ENCODE measurements around the gene DCDC2C.

DCDC2C gene

GRCh38 chr2:3712831-3713503 is 9.6 kb downstream of the DCDC2C start:
- no peak for DNase-seq (ENCODE audit: low spot score)

- no peak for DNase-seq (ENCODE audit: low spot score)
These were observed 15.3 kb downstream of the DCDC2C start for GRCh38 chr2:3718679-3719078.

GRCh38 chr2:3725002-3725401 is 21.6 kb downstream of the DCDC2C start:
- DNase-seq (ENCODE audit: low spot score) = no peak

GRCh38 chr2:3725458-3726250 is 22.3 kb downstream of the DCDC2C start:
- no peak for DNase-seq (ENCODE audit: low spot score)

- no peak for DNase-seq (ENCODE audit: low spot score)
These were observed 23.1 kb downstream of the DCDC2C start for GRCh38 chr2:3726511-3726910.

- no peak for DNase-seq (ENCODE audit: low spot score)
These were observed 24.1 kb downstream of the DCDC2C start for GRCh38 chr2:3727397-3728045.

- DNase-seq (ENCODE audit: low spot score) = no peak
These were observed 25.0 kb downstream of the DCDC2C start for GRCh38 chr2:3728104-3729054.

- no peak for DNase-seq (ENCODE audit: low spot score)
These were observed 25.7 kb downstream of the DCDC2C start for GRCh38 chr2:3729055-3729448.

- no peak for DNase-seq (ENCODE audit: low spot score)
These were observed 26.4 kb downstream of the DCDC2C start for GRCh38 chr2:3729786-3730185.

- DNase-seq (ENCODE audit: low spot score) = no peak
These were observed 27.3 kb downstream of the DCDC2C start for GRCh38 chr2:3730646-3731045.

- no peak for DNase-seq (ENCODE audit: low spot score)
These were observed 28.5 kb downstream of the DCDC2C start for GRCh38 chr2:3731829-3732228.

GRCh38 chr2:3736112-3736511 is 32.7 kb downstream of the DCDC2C start:
- no peak for DNase-seq (ENCODE audit: low spot score)

GRCh38 chr2:3737128-3737527 is 33.8 kb downstream of the DCDC2C start:
- DNase-seq (ENCODE audit: low spot score) = no peak

- no peak for DNase-seq (ENCODE audit: low spot score)
These were observed 35.1 kb downstream of the DCDC2C start for GRCh38 chr2:3738454-3738853.

GRCh38 chr2:3739313-3739712 is 35.9 kb downstream of the DCDC2C start:
- DNase-seq (ENCODE audit: low spot score) = no peak

GRCh38 chr2:3741396-3741795 is 38.0 kb downstream of the DCDC2C start:
- no peak for DNase-seq (ENCODE audit: low spot score)

- DNase-seq (ENCODE audit: low spot score) = no peak
These were observed 38.7 kb downstream of the DCDC2C start for GRCh38 chr2:3741867-3742602.

- DNase-seq (ENCODE audit: low spot score) = no peak
These were observed 39.6 kb downstream of the DCDC2C start for GRCh38 chr2:3742743-3743508.

GRCh38 chr2:3743951-3744555 is 40.7 kb downstream of the DCDC2C start:
- DNase-seq (ENCODE audit: low spot score) = no peak

GRCh38 chr2:3745920-3746319 is 42.5 kb downstream of the DCDC2C start:
- DNase-seq (ENCODE audit: low spot score) = no peak
